Gastroesophageal sphincter (tissue), 4 donors: ENCODE data around the gene DAP. TPM values are rescaled to one million over a fixed set of nuclear protein-coding genes. Genes with fewer than 3 reads are reported as not detected.
A peak's percentile ranks its signal among the peaks of the same experiment; 100 is the strongest.

Experiments
- ATAC-seq: fragments of 150-250 bp; one replicate; pipeline ENCODE4 v1.9.1; 2016; ENCODE audit warnings: mild to moderate bottlenecking, moderate library complexity
- H3K27ac ChIP-seq, 4 donors: fragments of 200-600 bp; sonication (generic) in 3 of 4; 1 replicate in 3 of 4; 2 replicates in 1 of 4; pipeline ENCODE4 v1.5.1; 2016 to 2019
- H3K27me3 ChIP-seq: fragments of 200-600 bp; sonication (generic); one replicate; pipeline ENCODE4 v1.5.1; 2019
- H3K36me3 ChIP-seq, 2 donors: fragments of 200-600 bp; sonication (generic); one replicate each; pipeline ENCODE4 v1.5.1; 2019; ENCODE audit warnings: control low read depth in 1 of 2
- H3K4me1 ChIP-seq, 3 donors: fragments of 200-600 bp; sonication (generic); 1 replicate in 2 of 3; 2 replicates in 1 of 3; pipeline ENCODE4 v1.5.1; 2016 to 2019; ENCODE audit warnings: control low read depth in 2 of 3
- H3K4me3 ChIP-seq, 2 donors: fragments of 200-600 bp; sonication (generic); one replicate each; pipeline ENCODE4 v1.5.1; 2019; ENCODE audit warnings: mild to moderate bottlenecking in 1 of 2, moderate library complexity in 1 of 2
- H3K9me3 ChIP-seq, 3 donors: fragments of 200-600 bp; sonication (generic); one replicate each; pipeline ENCODE4 v1.5.1; 2017 to 2019; ENCODE audit warnings: control low read depth in 2 of 3
- CTCF ChIP-seq, 4 experiments: fragments of 200-600 bp in 2 of 4; fragments of 450-650 bp in 2 of 4; sonication (generic) in 1 of 4; IDR thresholded peaks; one replicate each; pipeline ENCODE4 v1.5.1; 2017 to 2019; ENCODE audit warnings: antibody characterized with exemption in 4 of 4, mild to moderate bottlenecking in 2 of 4, moderate library complexity in 2 of 4
- EP300 ChIP-seq: sonication (generic); formaldehyde crosslinking; IDR thresholded peaks from one replicate; pipeline ENCODE4 v1.6.1; 2017; ENCODE audit warnings: antibody characterized with exemption, mild to moderate bottlenecking
- POLR2A ChIP-seq, 2 donors: fragments of 450-650 bp; IDR thresholded peaks; one replicate each; pipeline ENCODE4 v1.6.1; 2017; ENCODE audit warnings: antibody characterized with exemption in 2 of 2, mild to moderate bottlenecking in 2 of 2, moderate library complexity in 1 of 2
- POLR2AphosphoS5 ChIP-seq: sonication (generic); formaldehyde crosslinking; IDR thresholded peaks from one replicate; pipeline ENCODE4 v1.6.1; 2017; ENCODE audit warnings: antibody characterized with exemption
- WGBS, 2 donors: methylation state at CpG; one replicate each; pipeline ENCODE4 v1.1.5; 2018; ENCODE audit warnings: low coverage in 1 of 2; 5-methylcytosine and 5-hydroxymethylcytosine counted together
- total RNA-seq, 4 donors: library from RNA; depleted of rRNA; stranded (reverse); fragments of >200 nt; gene quantifications; one replicate each; pipeline ENCODE4 v1.1.0, GENCODE V29; 2016

The DAP gene
- total RNA-seq, 4 donors from 2014 or later, result 21.8 to 41.9 (median 36.0) TPM

DNA sequence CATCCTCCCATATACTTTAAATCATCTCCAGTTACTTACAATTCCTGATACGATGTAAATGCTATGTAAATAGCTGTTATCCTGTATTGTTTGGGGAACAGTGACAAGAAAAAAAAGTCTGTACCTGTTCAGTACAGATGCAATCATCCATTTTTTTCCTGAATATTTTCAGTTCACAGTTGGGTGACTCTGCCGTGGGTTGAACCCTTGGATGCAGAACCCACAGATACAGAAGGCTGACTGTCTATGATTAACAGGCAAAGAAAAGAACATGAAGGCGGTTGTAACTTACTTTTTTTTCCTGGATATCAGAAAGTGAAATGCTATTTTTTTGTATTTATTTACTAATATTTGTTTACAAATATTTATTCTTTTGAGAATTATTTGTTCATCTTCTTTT lies 33.2 kb downstream of the DAP start:
- H3K4me3 ChIP-seq, result no peak overlapping the region
- H3K36me3 ChIP-seq, result peaks cover 0 to 13% of the 10 kb centered on the region in 2 donors
- 91 to 100% methylated on average over 2 to 3 of the region's 3 CpGs for WGBS, 2 donors
- no peak for ATAC-seq
- H3K27ac ChIP-seq, result no peak overlapping the region
- no peaks in the 10 kb centered on the region for H3K9me3 ChIP-seq
- TF ChIP-seq POLR2A (IDR thresholded peaks at IDR 0.05) (no peak), CTCF (IDR thresholded peaks at IDR 0.05) (no peak), EP300 (no peak), POLR2AphosphoS5 (no peak)
- H3K27me3 ChIP-seq, result no peaks in the 10 kb centered on the region
- peaks cover 0 to 39% (median 5%) of the 10 kb centered on the region in 3 donors for H3K4me1 ChIP-seq

DNA sequence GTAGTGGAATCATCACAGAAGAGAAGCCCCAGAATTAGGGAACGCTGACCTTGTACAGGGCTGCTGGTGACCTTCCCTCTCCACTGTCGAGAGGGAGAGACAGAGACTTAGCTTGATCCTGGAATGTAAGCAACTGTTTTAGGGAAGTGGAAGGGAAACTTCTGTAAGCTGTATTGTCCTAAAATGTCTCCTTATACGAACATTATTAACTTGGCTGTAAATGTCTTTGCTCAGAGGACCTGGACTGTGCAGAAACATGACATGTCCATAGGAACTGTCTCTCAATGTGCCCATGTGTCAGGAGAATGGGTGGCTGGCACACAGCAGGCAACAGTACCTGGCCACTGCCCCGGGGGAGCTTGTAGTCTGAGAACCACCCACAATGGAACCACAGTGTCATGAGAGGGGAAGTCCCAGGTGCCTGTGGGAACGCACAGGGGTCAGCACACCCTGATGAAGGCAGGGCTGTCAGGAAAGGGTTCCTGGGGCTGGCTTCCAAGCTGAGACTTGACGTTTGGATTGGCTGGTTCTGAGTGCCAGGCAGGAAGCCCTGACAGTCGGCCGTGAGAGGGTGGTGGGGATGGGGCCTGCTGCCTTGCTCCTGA lies 34.0 kb downstream of the DAP start:
- H3K36me3 ChIP-seq, result peaks cover 0 to 9% of the 10 kb centered on the region in 2 donors
- H3K4me1 ChIP-seq, result peaks cover 0 to 39% (median 5%) of the 10 kb centered on the region in 3 donors
- no peaks in the 10 kb centered on the region for H3K27me3 ChIP-seq
- peak overlapping the region in 3 of 4 donors; percentile 22 to 80 (median 76) for H3K27ac ChIP-seq
- WGBS, 2 donors, result 47 to 71% methylated on average over 3 to 4 of the region's 8 CpGs
- ATAC-seq, result no peak
- no peak overlapping the region for H3K4me3 ChIP-seq
- TF ChIP-seq EP300 (no peak), POLR2A (IDR thresholded peaks at IDR 0.05) (no peak), POLR2AphosphoS5 (no peak), CTCF (IDR thresholded peaks at IDR 0.05) (no peak)
- H3K9me3 ChIP-seq, result no peaks in the 10 kb centered on the region

DNA sequence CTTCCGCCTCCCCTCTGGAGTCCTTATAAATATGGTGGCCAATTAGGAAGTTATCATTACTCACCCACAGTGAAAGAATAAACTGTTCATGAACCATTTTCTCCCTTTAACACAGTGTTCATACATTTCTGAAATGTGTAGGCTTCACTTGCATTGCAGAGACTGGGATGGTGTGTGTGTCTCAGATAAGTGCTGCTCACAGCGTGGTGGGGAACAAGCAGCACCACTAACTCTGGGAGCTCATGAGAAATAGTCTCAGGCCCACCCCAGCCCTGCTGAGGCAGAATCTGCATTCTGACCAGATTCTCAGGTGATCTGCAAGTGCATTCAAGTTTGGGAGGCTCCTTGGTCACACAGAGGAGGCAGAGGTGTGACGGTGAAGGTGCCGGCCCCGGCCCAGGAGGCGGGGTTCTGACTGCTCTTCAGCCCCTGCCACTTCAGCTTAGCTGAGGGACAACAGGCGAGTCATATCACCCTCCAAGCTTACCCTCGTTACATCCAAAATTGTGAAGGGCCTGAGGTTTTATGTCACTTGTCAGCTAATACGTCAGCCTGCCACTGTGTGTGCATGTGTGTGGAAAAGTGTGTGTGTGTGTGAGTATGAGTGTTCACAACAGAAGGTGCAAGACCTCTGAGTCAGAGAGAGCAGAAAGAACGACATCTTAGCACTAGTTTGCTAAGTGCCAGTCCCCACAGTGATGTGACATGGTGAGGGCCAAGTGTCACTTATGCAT lies 34.7 kb downstream of the DAP start:
- TF ChIP-seq EP300, result no peak
- no peak for TF ChIP-seq POLR2A (IDR thresholded peaks at IDR 0.05)
- no peak for TF ChIP-seq CTCF (IDR thresholded peaks at IDR 0.05)
- TF ChIP-seq POLR2AphosphoS5, result no peak
- 82 to 100% methylated on average over 4 to 8 of the region's 10 CpGs for WGBS, 2 donors
- H3K27ac ChIP-seq, result peak overlapping the region in 3 of 4 donors; percentile 60 to 80 (median 76)
- no peaks in the 10 kb centered on the region for H3K9me3 ChIP-seq
- no peak overlapping the region for H3K4me3 ChIP-seq
- H3K36me3 ChIP-seq, result peaks cover 0 to 8% of the 10 kb centered on the region in 2 donors
- no peaks in the 10 kb centered on the region for H3K27me3 ChIP-seq
- no peak for ATAC-seq
- H3K4me1 ChIP-seq, result peaks cover 0 to 39% (median 5%) of the 10 kb centered on the region in 3 donors

- no peak for ATAC-seq
- WGBS, 2 donors, result 47 to 100% methylated on average over 1 of the region's 1 CpG
- H3K4me1 ChIP-seq, result peaks cover 0 to 39% (median 5%) of the 10 kb centered on the region in 3 donors
- peak overlapping the region in 3 of 4 donors; percentile 60 to 80 (median 76) for H3K27ac ChIP-seq
- no peaks in the 10 kb centered on the region for H3K27me3 ChIP-seq
- H3K4me3 ChIP-seq, result no peak overlapping the region
- no peak for TF ChIP-seq CTCF (IDR thresholded peaks at IDR 0.05)
- no peak for TF ChIP-seq POLR2AphosphoS5
- no peak for TF ChIP-seq POLR2A (IDR thresholded peaks at IDR 0.05)
- no peak for TF ChIP-seq EP300
- H3K9me3 ChIP-seq, result no peaks in the 10 kb centered on the region
- peaks cover 0 to 15% of the 10 kb centered on the region in 2 donors for H3K36me3 ChIP-seq
Observed at GRCh38 chr5:10725636-10726035, 35.4 kb downstream of the DAP start.
